OCI-LY1 (cell line): ENCODE measurements around the gene ZNF579.

Experiments used
- H2AFZ ChIP-seq: fragments of 200-600 bp; sonication (generic), shearing (Covaris generic); 2 replicates; pipeline ENCODE4 v1.6.0; 2014; ENCODE audit warnings: antibody characterized with exemption, mild to moderate bottlenecking, low read length
- H3F3A ChIP-seq: fragments of 200-600 bp; sonication (generic), shearing (Covaris generic); 2 replicates; pipeline ENCODE4 v1.6.0; 2014; ENCODE audit warnings: mild to moderate bottlenecking, antibody characterized with exemption, low read length, moderate library complexity; ENCODE audit not compliant: insufficient read depth
- H3K27ac ChIP-seq: fragments of 200-600 bp; sonication (generic); 2 replicates; pipeline ENCODE4 v1.5.1; 2014; ENCODE audit warnings: low read length, mixed run types, mild to moderate bottlenecking, low read depth; ENCODE audit not compliant: poor library complexity, severe bottlenecking
- H3K27me3 ChIP-seq: fragments of 200-600 bp; sonication (generic); 2 replicates; pipeline ENCODE4 v1.6.0; 2014; ENCODE audit warnings: antibody characterized with exemption, mild to moderate bottlenecking, low read length, moderate library complexity; ENCODE audit not compliant: insufficient read depth
- H3K36me3 ChIP-seq: fragments of 200-600 bp; sonication (generic); 2 replicates; pipeline ENCODE4 v1.6.1; 2014; ENCODE audit warnings: mild to moderate bottlenecking, antibody characterized with exemption, low read length, moderate library complexity, mixed read lengths; ENCODE audit not compliant: insufficient read depth
- H3K4me1 ChIP-seq: fragments of 200-600 bp; sonication (generic); 2 replicates; pipeline ENCODE4 v1.5.1; 2014; ENCODE audit warnings: mild to moderate bottlenecking, low read length, moderate library complexity; ENCODE audit not compliant: insufficient read depth, severe bottlenecking
- H3K4me2 ChIP-seq: fragments of 200-600 bp; sonication (generic), shearing (Covaris generic); 2 replicates; pipeline ENCODE4 v1.6.1; 2014; ENCODE audit warnings: low read length
- H3K4me3 ChIP-seq: fragments of 200-600 bp; sonication (generic); 2 replicates; pipeline ENCODE4 v1.5.1; 2014; ENCODE audit warnings: low read length, low read depth, mild to moderate bottlenecking, mixed read lengths; ENCODE audit not compliant: poor library complexity, severe bottlenecking
- H3K79me2 ChIP-seq: fragments of 200-600 bp; shearing (Covaris generic); 2 replicates; pipeline ENCODE4 v1.6.1; 2016; ENCODE audit warnings: mixed run types, low read length, mixed read lengths; ENCODE audit not compliant: insufficient read depth
- H3K9ac ChIP-seq: fragments of 200-600 bp; sonication (generic), shearing (Covaris generic); 2 replicates; pipeline ENCODE4 v1.6.1; 2014; ENCODE audit warnings: mild to moderate bottlenecking, low read length, mixed read lengths
- H3K9me2 ChIP-seq: fragments of 200-600 bp; sonication (generic), shearing (Covaris generic); 2 replicates; pipeline ENCODE4 v1.6.1; 2014; ENCODE audit warnings: low read depth, mild to moderate bottlenecking, low read length, mixed read lengths
- H3K9me3 ChIP-seq: fragments of 200-600 bp; shearing (Covaris generic); 2 replicates; pipeline ENCODE4 v1.6.1; 2014; ENCODE audit warnings: low read length, mixed read lengths
- H4K20me1 ChIP-seq: fragments of 200-600 bp; sonication (generic), shearing (Covaris generic); 2 replicates; pipeline ENCODE4 v1.6.0; 2016; ENCODE audit warnings: mild to moderate bottlenecking, low read length; ENCODE audit not compliant: insufficient read depth
- CTCF ChIP-seq: fragments of 200-600 bp; sonication (generic), shearing (Covaris generic); IDR thresholded peaks from 2 replicates; pipeline ENCODE4 v1.5.1; 2017; ENCODE audit warnings: mild to moderate bottlenecking, antibody characterized with exemption, low read length, moderate library complexity, mixed read lengths
- EZH2 ChIP-seq: fragments of 200-600 bp; sonication (generic), shearing (Covaris generic); IDR thresholded peaks from 2 replicates; pipeline ENCODE4 v1.8.0; 2017; ENCODE audit warnings: borderline replicate concordance, mixed run types, mild to moderate bottlenecking, antibody characterized with exemption, low read length, moderate library complexity, mixed read lengths

ZNF579 gene

GRCh38 chr19:55559684-55560083 lies 21.0 kb downstream of the ZNF579 start:
- Histone ChIP-seq H3K27me3 (peaks cover 9% of the 10 kb centered on the region; the same call in 1 of the 2 replicates), H3F3A (no peaks in the 10 kb centered on the region), H3K27ac (no peak overlapping the region), H3K9me3 (no peaks in the 10 kb centered on the region), H4K20me1 (no peaks in the 10 kb centered on the region), H3K9ac (no peak overlapping the region), H3K4me3 (no peak overlapping the region), H3K4me2 (no peak overlapping the region), H3K36me3 (no peaks in the 10 kb centered on the region; the same call in 1 of the 2 replicates), H3K79me2 (no peaks in the 10 kb centered on the region), H3K9me2 (no peaks in the 10 kb centered on the region), H2AFZ (no peak overlapping the region), H3K4me1 (no peaks in the 10 kb centered on the region)
- TF ChIP-seq EZH2 (no peak), CTCF (no peak)

DNA sequence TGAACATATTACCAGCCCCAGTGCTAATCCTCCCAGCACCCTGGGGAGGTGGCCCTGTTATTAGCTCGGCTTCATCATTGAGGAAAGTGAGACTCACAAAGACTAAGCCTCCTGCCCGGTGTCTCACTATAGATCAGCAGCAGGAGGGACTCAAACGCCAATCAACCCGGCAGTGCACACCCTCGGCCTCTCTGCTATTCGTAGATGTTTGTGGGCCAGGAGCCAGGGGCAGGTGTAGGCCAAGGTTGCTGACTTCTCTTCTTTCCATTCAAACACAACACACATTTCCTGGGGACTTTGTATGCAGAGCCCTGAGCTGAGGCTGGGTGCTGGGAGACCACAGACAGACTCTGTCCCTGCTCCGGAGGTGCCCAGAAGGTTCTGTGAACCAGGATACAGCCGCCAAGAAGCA lies 25.9 kb downstream of the ZNF579 start:
- H3K36me3 ChIP-seq: no peaks in the 10 kb centered on the region
- H3F3A ChIP-seq: no peaks in the 10 kb centered on the region
- no peaks in the 10 kb centered on the region for H3K9me2 ChIP-seq
- no peak overlapping the region for H3K27ac ChIP-seq
- no peaks in the 10 kb centered on the region for H3K4me1 ChIP-seq
- H3K79me2 ChIP-seq: no peaks in the 10 kb centered on the region
- H3K27me3 ChIP-seq: no peaks in the 10 kb centered on the region
- H2AFZ ChIP-seq: no peak overlapping the region
- no peak overlapping the region for H3K4me2 ChIP-seq
- TF ChIP-seq EZH2 (no peak), CTCF (no peak)
- no peaks in the 10 kb centered on the region for H4K20me1 ChIP-seq
- no peak overlapping the region for H3K4me3 ChIP-seq
- no peak overlapping the region for H3K9ac ChIP-seq
- H3K9me3 ChIP-seq: no peaks in the 10 kb centered on the region

- H3K4me1 ChIP-seq: no peaks in the 10 kb centered on the region
- no peak overlapping the region for H2AFZ ChIP-seq
- no peak overlapping the region for H3K27ac ChIP-seq
- H3K79me2 ChIP-seq: no peaks in the 10 kb centered on the region
- H3K9me3 ChIP-seq: no peaks in the 10 kb centered on the region
- no peaks in the 10 kb centered on the region for H3K36me3 ChIP-seq
- TF ChIP-seq CTCF (no peak), EZH2 (no peak)
- H3K9me2 ChIP-seq: no peaks in the 10 kb centered on the region
- no peak overlapping the region for H3K4me3 ChIP-seq
- H3F3A ChIP-seq: no peaks in the 10 kb centered on the region
- no peak overlapping the region for H3K9ac ChIP-seq
- no peaks in the 10 kb centered on the region for H3K27me3 ChIP-seq
- no peaks in the 10 kb centered on the region for H4K20me1 ChIP-seq
- no peak overlapping the region for H3K4me2 ChIP-seq
Observed at GRCh38 chr19:55554302-55554701, 26.3 kb downstream of the ZNF579 start.
